ENCODE measurements around the gene ZNF670.

GRCh38 chr1:247118946-247119446 lies 40.4 kb upstream of the ZNF670 start:
- no peak for TF ChIP-seq POLR2AphosphoS5 (IDR thresholded peaks at IDR 0.05; ENCODE audit: low read depth, low read length)
- TF ChIP-seq POLR2A (IDR thresholded peaks at IDR 0.05; ENCODE audit: low read depth, low read length): no peak

All from GM12892 (cell line).